Kidney (tissue), 14 donors: ENCODE results near the gene PRUNE2. TPM values are rescaled to one million over a fixed set of nuclear protein-coding genes. Genes with fewer than 3 reads are reported as not detected.

Experiments used
- DNase-seq, 5 donors: peaks; one replicate each; pipeline ENCODE4 v3.0.0-alpha.2; 2013 to 2020
- FAIRE-seq: peaks from 2 replicates; lab custom pipeline; 2012; peaks lifted over from hg19 to GRCh38; lab: Jason Lieb, UNC
- H3K27ac ChIP-seq, 2 donors: one replicate each; pipeline ENCODE4 v1.7.0; 2013; ENCODE audit warnings: low read depth in 2 of 2, low read length in 2 of 2, inconsistent platforms in 1 of 2
- H3K27me3 ChIP-seq: one replicate; pipeline ENCODE4 v1.7.1; 2013; ENCODE audit warnings: low read length, inconsistent platforms; ENCODE audit not compliant: control insufficient read depth, insufficient read depth
- H3K36me3 ChIP-seq, 3 donors: one replicate each; pipeline versions ENCODE4 v1.7.0 to v1.7.1; 2013; ENCODE audit warnings: low read length in 3 of 3, control low read depth in 1 of 3, inconsistent platforms in 1 of 3; ENCODE audit not compliant: insufficient read depth in 3 of 3, control insufficient read depth in 2 of 3
- H3K4me1 ChIP-seq, 3 donors: one replicate each; pipeline versions ENCODE4 v1.7.0 to v1.7.1; 2013; ENCODE audit warnings: low read length in 3 of 3, inconsistent platforms in 1 of 3, low read depth in 1 of 3; ENCODE audit not compliant: control insufficient read depth in 2 of 3, insufficient read depth in 2 of 3
- H3K4me3 ChIP-seq, 3 donors: one replicate each; pipeline versions ENCODE4 v1.7.0 to v1.8.1; 2013; ENCODE audit warnings: low read length in 3 of 3, control low read depth in 1 of 3, inconsistent platforms in 1 of 3
- H3K9ac ChIP-seq, 3 donors: one replicate each; pipeline versions ENCODE4 v1.7.0 to v1.7.1; 2013; ENCODE audit warnings: low read length in 3 of 3, control low read depth in 1 of 3, inconsistent platforms in 1 of 3
- H3K9me3 ChIP-seq, 3 donors: one replicate each; pipeline versions ENCODE4 v1.7.0 to v1.7.1; 2013; ENCODE audit warnings: low read length in 3 of 3, control low read depth in 1 of 3, inconsistent platforms in 1 of 3; ENCODE audit not compliant: control insufficient read depth in 2 of 3, insufficient read depth in 1 of 3
- CTCF ChIP-seq: IDR thresholded peaks from 3 replicates; pipeline ENCODE4 v1.5.1; 2012; ENCODE audit warnings: mild to moderate bottlenecking, moderate library complexity, borderline replicate concordance; ENCODE audit not compliant: insufficient read depth; ENCODE audit errors: extremely low read depth
- intact Hi-C: fragments of 100-400 bp; cut with DNase I; formaldehyde crosslinking; loops from one replicate; pipeline ENCODE4 v1.11.1; 2022
- polyA plus RNA-seq: library from polyadenylated mRNA; stranded (reverse); fragments of 350-450 nt; fragmentation: Illumina TruSeq; extraction: RNeasy Lipid Tissue Mini Kit (QIAGEN cat#74804); gene quantifications from one replicate; pipeline ENCODE4 v1.2.3, GENCODE V29; 2014; ENCODE audit warnings: low read depth, low replicate concordance; ENCODE audit not compliant: insufficient read depth
- total RNA-seq: library from RNA; stranded (reverse); fragmentation: NEBNext Ultra II Directional; extraction: Animal tissue kit (Norgen Biotek cat#: 25700); gene quantifications from one replicate; pipeline ENCODE4 v1.2.1, GENCODE V29; 2021
- donor health status: control.
- donor health status: control.
- donor health status: control.
- donor health status: control.
- donor health status: control.
- donor health status: DM: yes; HTN: yes; CAD: no.
- donor health status: Normal renal cell carcinoma (clear cell type).

Gene PRUNE2
- total and polyA plus RNA-seq, 2 donors from 2014 or later, result 12.6 to 65.1 TPM

GRCh38 chr9:76789840-76790239 is 116.1 kb downstream of the PRUNE2 start:
- H3K9ac ChIP-seq, result no peak overlapping the region
- H3K4me1 ChIP-seq, result no peaks in the 10 kb centered on the region
- no peak for TF ChIP-seq CTCF
- no peaks in the 10 kb centered on the region for H3K27me3 ChIP-seq
- no peak overlapping the region for H3K27ac ChIP-seq
- H3K9me3 ChIP-seq, result no peaks in the 10 kb centered on the region
- FAIRE-seq (no peak), DNase-seq (no peak)
- H3K36me3 ChIP-seq, result no peaks in the 10 kb centered on the region
- H3K4me3 ChIP-seq, result no peak overlapping the region
- intact Hi-C loops, result no loop called here

DNA sequence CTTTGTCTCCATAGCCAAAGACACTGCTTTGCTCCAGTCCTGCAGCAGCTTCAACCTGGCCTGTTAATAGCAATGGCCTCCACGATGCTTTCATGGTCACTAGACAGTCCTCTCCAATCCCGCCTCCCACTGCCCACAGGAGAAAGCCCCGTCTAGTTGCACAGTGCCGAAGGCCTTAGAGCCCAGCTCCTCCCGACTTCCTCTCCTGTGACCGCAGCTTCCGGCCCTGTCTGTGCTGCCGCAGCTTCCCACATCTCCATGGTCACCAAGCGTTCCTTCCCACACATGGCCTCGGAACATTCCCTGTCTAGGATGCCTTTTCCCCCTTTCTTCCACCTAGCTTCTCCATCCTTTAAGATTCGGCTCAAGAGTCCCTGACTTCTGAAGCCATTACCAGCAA is 118.2 kb downstream of the PRUNE2 start:
- no peaks in the 10 kb centered on the region for H3K4me1 ChIP-seq
- no peaks in the 10 kb centered on the region for H3K27me3 ChIP-seq
- intact Hi-C loops, result no loop called here
- DNase-seq, result no peak
- H3K9me3 ChIP-seq, result no peaks in the 10 kb centered on the region
- H3K9ac ChIP-seq, result no peak overlapping the region
- H3K36me3 ChIP-seq, result no peaks in the 10 kb centered on the region
- TF ChIP-seq CTCF, result no peak
- H3K4me3 ChIP-seq, result no peak overlapping the region
- FAIRE-seq, result no peak
- H3K27ac ChIP-seq, result no peak overlapping the region

- DNase-seq, result no peak
- Histone ChIP-seq H3K9me3 (no peaks in the 10 kb centered on the region), H3K9ac (no peak overlapping the region), H3K4me1 (no peaks in the 10 kb centered on the region), H3K36me3 (no peaks in the 10 kb centered on the region), H3K27me3 (no peaks in the 10 kb centered on the region), H3K27ac (no peak overlapping the region), H3K4me3 (no peak overlapping the region)
- FAIRE-seq, result no peak
- intact Hi-C loops, result no loop called here
- no peak for TF ChIP-seq CTCF
Observed at GRCh38 chr9:76785501-76785900, 120.4 kb downstream of the PRUNE2 start.

DNA sequence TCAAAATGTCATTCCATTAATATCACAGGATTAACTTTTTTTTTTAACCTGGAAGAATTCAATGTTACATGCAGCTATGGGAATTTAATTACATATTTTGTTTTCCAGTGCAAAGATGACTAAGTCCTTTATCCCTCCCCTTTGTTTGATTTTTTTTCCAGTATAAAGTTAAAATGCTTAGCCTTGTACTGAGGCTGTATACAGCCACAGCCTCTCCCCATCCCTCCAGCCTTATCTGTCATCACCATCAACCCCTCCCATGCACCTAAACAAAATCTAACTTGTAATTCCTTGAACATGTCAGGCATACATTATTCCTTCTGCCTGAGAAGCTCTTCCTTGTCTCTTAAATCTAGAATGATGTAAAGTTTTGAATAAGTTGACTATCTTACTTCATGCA is 121.0 kb downstream of the PRUNE2 start:
- FAIRE-seq (no peak), DNase-seq (no peak)
- TF ChIP-seq CTCF, result no peak
- no peaks in the 10 kb centered on the region for H3K9me3 ChIP-seq
- H3K9ac ChIP-seq, result no peak overlapping the region
- no peaks in the 10 kb centered on the region for H3K36me3 ChIP-seq
- H3K27me3 ChIP-seq, result no peaks in the 10 kb centered on the region
- no peak overlapping the region for H3K4me3 ChIP-seq
- intact Hi-C loops, result no loop called here
- no peaks in the 10 kb centered on the region for H3K4me1 ChIP-seq
- no peak overlapping the region for H3K27ac ChIP-seq
